Naive thymus-derived CD8-positive, alpha-beta T cell (primary cell): ENCODE results near the gene COL6A5. TPM values are rescaled to one million over a fixed set of nuclear protein-coding genes. Genes with fewer than 3 reads are reported as not detected.
"Not testable (repeated sequence)": the region's sequence is repeated elsewhere in the genome, so short reads cannot be mapped to it uniquely, and the experiment has no call there.

Experiments
- ATAC-seq, 2 donors: fragments of 150-1000 bp; cut with Tn5 transposase in 1 of 2; sonication (Bioruptor Pico), chemical (Tn5 transposase) in 1 of 2; 1 replicate in 1 of 2; 2 replicates in 1 of 2; pipeline ENCODE4 v1.10.0; 2021; ENCODE audit warnings: mild to moderate bottlenecking in 2 of 2, moderate library complexity in 2 of 2
- POLR2A ChIA-PET: fragments of 350-600 bp; sonication (Branson Sonifier 250); formaldehyde crosslinking; loops from one replicate; lab custom pipeline; 2021; ENCODE audit warnings: antibody characterized with exemption; lab: Charles Lee
- DNase-seq, 10 donors: peaks; one replicate each; pipeline versions ENCODE4 v3.0.0 to v3.0.0-alpha.2; 2020 to 2022
- H3K27ac Mint-ChIP-seq, 10 donors: one replicate each; pipeline ENCODE4 v1.8.0; 2020 to 2022; ENCODE audit warnings: mild to moderate bottlenecking in 10 of 10, mixed read lengths in 10 of 10, moderate library complexity in 4 of 10, inconsistent platforms in 1 of 10
- H3K27me3 Mint-ChIP-seq, 5 donors: one replicate each; pipeline ENCODE4 v1.8.0; 2021 to 2022; ENCODE audit warnings: mixed read lengths in 5 of 5
- H3K36me3 Mint-ChIP-seq, 3 donors: one replicate each; pipeline ENCODE4 v1.8.0; 2020 to 2022; ENCODE audit warnings: mixed read lengths in 3 of 3, mild to moderate bottlenecking in 2 of 3, inconsistent platforms in 1 of 3
- H3K4me1 Mint-ChIP-seq, 4 donors: one replicate each; pipeline ENCODE4 v1.8.0; 2021 to 2022; ENCODE audit warnings: mixed read lengths in 4 of 4
- H3K4me3 Mint-ChIP-seq, 10 donors: one replicate each; pipeline ENCODE4 v1.8.0; 2020 to 2022; ENCODE audit warnings: mild to moderate bottlenecking in 10 of 10, mixed read lengths in 10 of 10, moderate library complexity in 6 of 10, inconsistent platforms in 1 of 10
- H3K9me3 Mint-ChIP-seq, 9 donors: one replicate each; pipeline ENCODE4 v1.8.0; 2020 to 2022; ENCODE audit warnings: mixed read lengths in 9 of 9, mild to moderate bottlenecking in 3 of 9, inconsistent platforms in 1 of 9, moderate library complexity in 1 of 9
- polyA plus RNA-seq, 3 donors: library from polyadenylated mRNA; unstranded; fragments of 300-500 nt; fragmentation: Illumina TruSeq; gene quantifications; one replicate each; pipeline ENCODE4 v1.2.3, GENCODE V29; 2021
- total RNA-seq, 8 experiments: library from RNA in 2 of 8; stranded (reverse) in 2 of 8; gene quantifications; one replicate each; pipeline ENCODE4 v1.2.3 and lab custom pipeline; 2021 to 2026

COL6A5 gene
- total and polyA plus RNA-seq, 5 experiments from 2014 or later = not detected

DNA sequence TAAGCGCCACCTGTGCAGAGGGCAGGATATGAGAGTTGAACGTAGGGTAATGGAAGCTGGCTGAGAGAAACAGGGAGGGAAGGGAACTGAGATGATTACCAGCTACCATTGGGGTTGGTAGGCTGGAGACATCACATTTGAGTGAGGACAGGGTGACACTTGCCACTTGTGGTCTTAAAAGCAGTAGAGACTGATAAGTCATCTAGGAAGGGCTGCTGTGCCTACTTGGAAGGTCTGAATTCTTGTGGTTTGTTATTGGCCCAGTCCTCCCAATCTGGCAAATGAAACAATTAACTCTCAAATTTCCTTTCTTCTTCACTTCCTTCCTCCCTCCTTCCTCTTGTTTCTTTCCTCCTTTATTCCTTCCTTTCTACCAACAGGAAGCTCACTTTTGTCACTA lies 46.8 kb downstream of the COL6A5 start:
- H3K36me3 Mint-ChIP-seq = no peaks in the 10 kb centered on the region
- ATAC-seq = no peak
- no peak overlapping the region for H3K27ac Mint-ChIP-seq
- no peak overlapping the region for H3K4me3 Mint-ChIP-seq
- H3K27me3 Mint-ChIP-seq = peaks cover 2 to 11% (median 2%) of the 10 kb centered on the region in 5 donors
- POLR2A ChIA-PET = no interaction called here
- no peak for DNase-seq
- peaks cover 0 to 7% (median 0%) of the 10 kb centered on the region in 9 donors for H3K9me3 Mint-ChIP-seq
- no peaks in the 10 kb centered on the region for H3K4me1 Mint-ChIP-seq

DNA sequence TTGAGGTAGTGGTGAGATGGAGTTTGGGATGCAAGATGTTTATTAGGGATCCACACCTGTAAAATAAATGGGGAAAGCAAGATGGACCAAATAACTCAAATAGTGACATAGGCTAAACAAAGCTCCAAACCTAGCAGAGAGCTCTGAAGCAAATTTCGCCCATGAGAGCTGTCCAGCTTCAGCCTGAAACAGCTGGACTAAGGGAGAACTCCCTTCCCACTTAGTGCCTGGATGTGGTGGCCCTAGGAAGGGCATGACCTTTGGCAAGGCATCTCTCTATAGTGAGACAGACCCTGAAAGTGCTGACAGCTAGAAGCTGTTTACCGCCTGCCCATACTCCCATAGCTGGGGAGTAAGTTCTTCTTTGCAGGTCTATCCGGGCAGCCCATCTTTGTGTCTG lies 48.1 kb downstream of the COL6A5 start:
- POLR2A ChIA-PET = no interaction called here
- H3K4me3 Mint-ChIP-seq = no peak overlapping the region

DNA sequence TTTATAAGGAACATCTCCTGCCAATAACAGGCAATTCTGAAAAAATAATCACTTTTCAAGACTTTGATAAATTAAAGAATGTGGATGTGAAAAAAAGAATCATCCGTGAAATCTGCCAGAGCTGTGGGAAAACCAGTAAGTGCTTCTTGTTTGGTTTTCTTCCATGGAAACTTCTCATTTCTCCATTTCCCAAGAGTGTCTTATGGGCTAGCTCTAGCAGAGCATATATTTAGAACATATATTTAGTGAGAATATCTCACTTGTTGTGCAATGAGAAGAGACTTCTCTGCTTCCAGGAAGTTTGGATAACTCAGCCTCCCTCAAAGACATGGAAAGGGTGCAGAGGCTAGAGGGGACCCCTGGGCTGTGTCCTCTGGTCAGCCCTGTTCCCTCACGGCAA lies 49.9 kb downstream of the COL6A5 start:
- Mint-ChIP-seq H3K4me3 (no peak overlapping the region), H3K27ac (no peak overlapping the region), H3K4me1 (no peaks in the 10 kb centered on the region), H3K36me3 (peaks cover 0 to 4% (median 0%) of the 10 kb centered on the region in 3 donors), H3K9me3 (peaks cover 0 to 5% (median 0%) of the 10 kb centered on the region in 9 donors), H3K27me3 (peaks cover 3 to 22% (median 11%) of the 10 kb centered on the region in 5 donors)
- no peak for ATAC-seq
- POLR2A ChIA-PET = no interaction called here
- DNase-seq = no peak

More for the DNA sequence above, 48.1 kb downstream of the COL6A5 start:
- H3K9me3 Mint-ChIP-seq = peaks cover 0 to 7% (median 0%) of the 10 kb centered on the region in 9 donors
- H3K36me3 Mint-ChIP-seq = no peaks in the 10 kb centered on the region
- H3K27me3 Mint-ChIP-seq = peaks cover 2 to 15% (median 7%) of the 10 kb centered on the region in 5 donors
- no peak overlapping the region for H3K27ac Mint-ChIP-seq
- ATAC-seq = no peak
- DNase-seq = no peak
- H3K4me1 Mint-ChIP-seq = no peaks in the 10 kb centered on the region

DNA sequence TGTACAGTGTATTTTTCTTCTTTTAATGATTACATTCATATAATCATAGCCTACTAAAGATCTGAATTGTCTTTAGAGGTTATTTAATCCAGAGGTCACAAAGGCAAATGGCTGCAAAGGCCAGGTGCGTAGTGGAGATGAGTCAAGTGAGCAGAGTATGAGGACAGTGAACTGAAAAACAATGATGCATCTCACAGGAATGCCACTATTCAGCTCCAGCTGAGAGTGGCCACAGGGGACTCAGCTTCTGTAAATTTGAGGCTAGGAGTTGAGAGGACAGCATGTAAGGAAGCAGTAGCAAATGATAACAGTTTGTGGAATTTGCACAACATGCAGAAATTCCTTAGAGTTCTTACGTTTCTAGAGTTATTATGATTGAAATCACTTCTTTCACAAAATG lies 50.4 kb downstream of the COL6A5 start:
- POLR2A ChIA-PET = no interaction called here
- DNase-seq = no peak
- no peak for ATAC-seq
- Mint-ChIP-seq H3K9me3 (peaks cover 0 to 5% (median 0%) of the 10 kb centered on the region in 9 donors), H3K4me1 (no peaks in the 10 kb centered on the region), H3K27me3 (peaks cover 3 to 25% (median 11%) of the 10 kb centered on the region in 5 donors), H3K27ac (no peak overlapping the region), H3K4me3 (no peak overlapping the region), H3K36me3 (peaks cover 0 to 4% (median 0%) of the 10 kb centered on the region in 3 donors)

DNA sequence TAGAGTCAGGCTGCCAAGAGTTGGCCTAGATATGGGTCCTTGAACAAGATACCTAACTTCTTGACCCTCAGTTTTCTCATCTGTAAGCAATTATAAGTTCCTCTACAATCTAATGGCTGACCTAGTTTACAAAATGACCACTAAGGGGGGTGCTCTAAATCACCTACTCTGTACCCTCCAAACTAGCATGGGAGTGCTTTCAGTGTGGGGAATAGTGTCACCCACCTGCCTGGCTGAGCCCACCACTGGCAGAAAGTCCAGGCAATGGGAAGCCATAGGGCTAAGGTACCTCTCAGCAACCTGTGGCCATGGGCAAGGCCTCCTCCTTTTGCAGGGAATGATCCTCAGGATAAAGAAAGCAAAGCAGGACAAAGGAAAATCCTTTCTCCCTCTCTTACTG lies 58.9 kb downstream of the COL6A5 start:
- DNase-seq (no peak), ATAC-seq (no peak)
- Mint-ChIP-seq H3K9me3 (peaks cover 0 to 23% (median 7%) of the 10 kb centered on the region in 9 donors), H3K27me3 (peaks cover 3 to 32% (median 9%) of the 10 kb centered on the region in 5 donors), H3K36me3 (peaks cover 0 to 21% (median 0%) of the 10 kb centered on the region in 3 donors), H3K4me1 (no peaks in the 10 kb centered on the region), H3K27ac (no peak overlapping the region), H3K4me3 (no peak overlapping the region)
- POLR2A ChIA-PET = no interaction called here

DNA sequence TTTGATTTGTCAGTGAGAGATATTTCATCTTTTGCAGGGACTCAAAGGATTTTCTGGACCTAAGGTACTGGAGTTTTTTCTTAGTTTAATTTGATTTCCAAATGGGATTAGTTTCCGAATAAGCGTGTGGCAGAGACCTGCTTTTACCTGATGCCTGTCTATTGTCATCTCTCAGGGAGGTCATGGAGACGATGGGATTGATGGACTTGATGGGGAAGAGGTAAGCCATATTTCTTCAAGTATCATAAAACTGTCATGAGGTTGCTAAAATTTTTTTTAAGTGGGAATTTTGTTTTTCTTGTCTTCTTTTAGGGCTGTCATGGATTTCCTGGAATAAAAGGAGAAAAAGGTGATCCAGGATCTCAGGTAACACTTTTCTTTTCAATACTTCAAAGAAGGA lies 60.5 kb downstream of the COL6A5 start:
- peaks cover 0 to 17% (median 0%) of the 10 kb centered on the region in 3 donors for H3K36me3 Mint-ChIP-seq
- ATAC-seq = no peak
- POLR2A ChIA-PET = no interaction called here
- H3K27me3 Mint-ChIP-seq = peaks cover 3 to 29% (median 7%) of the 10 kb centered on the region in 5 donors
- no peak for DNase-seq
- H3K27ac Mint-ChIP-seq = no peak overlapping the region
- H3K9me3 Mint-ChIP-seq = peaks cover 0 to 23% (median 11%) of the 10 kb centered on the region in 9 donors
- no peak overlapping the region for H3K4me3 Mint-ChIP-seq
- no peaks in the 10 kb centered on the region for H3K4me1 Mint-ChIP-seq

DNA sequence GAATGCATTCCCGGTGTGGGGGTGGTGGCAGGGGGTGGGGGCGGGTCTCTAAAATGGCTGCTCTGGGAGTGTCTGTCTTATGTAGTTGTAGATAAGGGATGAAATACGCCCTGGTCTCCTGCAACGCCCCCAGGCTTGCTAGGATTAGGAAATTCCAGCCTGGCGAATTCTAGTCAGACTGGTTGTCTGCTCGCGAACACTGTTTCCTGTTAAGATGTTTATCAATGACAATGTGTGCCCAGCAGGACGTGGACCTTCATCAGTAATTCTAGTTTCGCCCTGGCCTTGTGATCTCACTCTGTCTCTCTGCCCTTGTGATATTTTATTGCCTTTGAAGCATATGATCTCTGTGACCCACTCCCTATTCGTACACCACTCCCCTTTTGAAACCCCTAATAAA lies 62.8 kb downstream of the COL6A5 start:
- peaks cover 0 to 23% (median 11%) of the 10 kb centered on the region in 9 donors for H3K9me3 Mint-ChIP-seq
- POLR2A ChIA-PET, H3K27ac Mint-ChIP-seq, H3K4me3 Mint-ChIP-seq, ATAC-seq, DNase-seq, H3K4me1 Mint-ChIP-seq: not testable (repeated sequence)
- peaks cover 3 to 28% (median 5%) of the 10 kb centered on the region in 5 donors for H3K27me3 Mint-ChIP-seq
- H3K36me3 Mint-ChIP-seq = peaks cover 0 to 17% (median 0%) of the 10 kb centered on the region in 3 donors

DNA sequence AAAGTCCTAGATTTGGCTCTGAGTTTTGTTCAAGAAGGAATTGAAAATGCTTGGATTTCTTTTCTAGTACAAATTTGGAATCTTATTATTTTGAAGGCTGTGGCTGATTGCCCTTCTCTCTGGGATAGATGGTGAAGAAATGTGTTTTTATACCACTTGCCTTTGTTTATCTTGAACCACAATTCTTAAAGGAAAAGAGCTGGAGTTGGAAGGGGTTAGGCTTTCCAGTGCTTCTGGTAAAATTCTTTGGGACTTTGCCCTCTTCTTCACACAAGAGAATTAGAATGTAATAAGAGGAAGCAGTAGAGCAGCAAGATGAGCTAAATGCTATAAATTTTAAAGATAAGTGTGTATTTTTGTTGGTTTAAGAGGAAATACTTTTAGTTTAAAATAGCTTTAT lies 65.8 kb downstream of the COL6A5 start:
- Mint-ChIP-seq H3K27ac (no peak overlapping the region), H3K9me3 (peaks cover 0 to 23% (median 11%) of the 10 kb centered on the region in 9 donors), H3K36me3 (peaks cover 0 to 17% (median 0%) of the 10 kb centered on the region in 3 donors), H3K4me1 (no peaks in the 10 kb centered on the region), H3K4me3 (no peak overlapping the region), H3K27me3 (peaks cover 1 to 20% (median 5%) of the 10 kb centered on the region in 5 donors)
- ATAC-seq = no peak
- no peak for DNase-seq
- POLR2A ChIA-PET = no interaction called here

DNA sequence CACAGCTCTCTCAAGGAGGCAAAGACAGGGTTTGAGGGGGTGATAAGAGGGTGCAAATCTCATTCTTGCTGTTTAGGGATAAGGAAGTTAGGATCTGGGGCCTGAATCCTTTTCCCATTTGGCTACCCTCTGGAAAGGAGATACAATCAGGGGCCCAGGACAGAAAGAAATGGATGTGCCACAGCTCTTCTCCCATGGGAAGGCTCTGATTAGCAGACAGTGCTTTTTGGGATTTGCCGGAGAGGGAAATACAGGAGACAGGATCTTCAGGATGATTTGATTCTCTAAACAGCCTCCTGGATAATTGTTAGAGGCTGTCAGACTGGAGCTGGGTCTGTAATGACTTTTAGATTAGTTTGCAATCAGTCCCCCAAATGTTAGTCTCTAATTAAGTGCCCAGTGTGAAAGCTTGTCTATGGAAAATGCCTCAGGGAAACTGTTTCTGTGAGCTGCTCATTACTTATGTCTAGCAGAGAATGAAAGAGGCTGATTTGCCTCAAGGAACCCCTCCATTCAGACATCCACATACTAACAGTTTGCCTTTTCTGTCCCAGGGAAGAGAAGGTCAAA lies 67.6 kb downstream of the COL6A5 start:
- Mint-ChIP-seq H3K36me3 (peaks cover 0 to 4% (median 0%) of the 10 kb centered on the region in 3 donors), H3K27ac (no peak overlapping the region), H3K9me3 (peaks cover 0 to 13% (median 8%) of the 10 kb centered on the region in 9 donors), H3K4me1 (no peaks in the 10 kb centered on the region), H3K4me3 (no peak overlapping the region), H3K27me3 (peaks cover 0 to 21% (median 1%) of the 10 kb centered on the region in 5 donors)
- ATAC-seq (no peak), DNase-seq (no peak)
- POLR2A ChIA-PET = no interaction called here

DNA sequence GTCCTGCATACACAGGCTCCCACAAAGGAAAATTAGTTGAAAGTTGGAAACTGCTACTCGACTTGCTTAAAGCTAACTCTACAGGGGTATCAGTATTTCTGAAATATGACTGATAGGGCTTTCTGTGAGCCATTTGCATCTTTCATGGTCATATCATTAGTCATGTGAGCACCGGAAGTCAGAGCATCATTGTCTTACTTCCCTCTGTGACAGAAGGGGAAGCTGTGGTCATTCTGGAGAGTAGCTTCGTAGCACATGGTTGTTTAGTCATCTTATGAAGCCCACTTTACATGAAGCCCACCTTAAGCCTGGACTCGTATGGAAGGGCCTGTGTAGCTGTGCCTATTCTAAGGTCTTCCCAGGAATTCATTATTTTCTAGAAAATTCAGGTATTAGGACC lies 69.0 kb downstream of the COL6A5 start:
- Mint-ChIP-seq H3K36me3 (no peaks in the 10 kb centered on the region), H3K9me3 (peaks cover 0 to 4% (median under 1%) of the 10 kb centered on the region in 9 donors), H3K27me3 (peaks cover 1 to 28% (median 6%) of the 10 kb centered on the region in 5 donors), H3K4me3 (no peak overlapping the region), H3K4me1 (no peaks in the 10 kb centered on the region), H3K27ac (no peak overlapping the region)
- ATAC-seq (no peak), DNase-seq (no peak)
- POLR2A ChIA-PET = no interaction called here

DNA sequence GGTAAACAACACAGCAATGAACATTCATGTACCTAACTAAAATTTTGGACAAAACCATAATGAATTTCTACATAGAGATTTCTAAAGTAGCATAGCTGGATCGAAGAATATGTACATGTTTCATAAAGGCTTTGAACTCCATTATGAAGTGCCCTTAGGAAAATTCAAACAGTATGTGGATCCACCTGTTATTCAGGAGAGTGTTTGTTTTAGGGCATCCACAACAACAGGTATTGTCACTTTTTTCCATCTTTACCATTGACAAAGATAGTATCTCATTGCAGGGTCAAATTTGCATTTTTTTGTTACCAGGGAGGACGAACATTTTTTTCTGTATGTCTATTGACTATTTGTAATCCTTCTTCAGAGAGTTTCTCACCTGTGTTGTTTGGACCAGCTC lies 75.0 kb downstream of the COL6A5 start:
- Mint-ChIP-seq H3K27me3 (peaks cover 4 to 24% (median 12%) of the 10 kb centered on the region in 5 donors), H3K36me3 (no peaks in the 10 kb centered on the region), H3K9me3 (peaks cover 0 to 2% (median 0%) of the 10 kb centered on the region in 9 donors), H3K4me3 (no peak overlapping the region), H3K27ac (no peak overlapping the region), H3K4me1 (no peaks in the 10 kb centered on the region)
- no peak for ATAC-seq
- no peak for DNase-seq
- POLR2A ChIA-PET = no interaction called here

DNA sequence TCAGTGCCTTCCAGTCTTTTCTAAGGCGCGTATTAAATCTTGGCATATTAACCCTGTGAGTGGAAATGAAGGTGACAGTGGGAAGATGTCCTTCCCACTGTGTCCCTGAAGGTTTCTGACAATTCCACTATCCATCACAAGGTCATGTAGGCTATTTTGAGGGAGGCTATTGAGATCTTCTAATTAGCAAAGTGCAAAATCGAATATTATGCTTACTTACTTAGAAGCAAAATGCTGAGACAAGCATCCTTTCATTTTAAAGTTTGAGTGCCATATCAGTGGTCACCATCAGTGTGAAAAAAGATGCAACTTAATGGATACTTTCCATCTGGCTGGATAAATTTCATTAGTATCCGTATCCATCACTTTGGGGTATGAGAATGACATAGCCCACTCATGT lies 77.6 kb downstream of the COL6A5 start:
- ATAC-seq (no peak), DNase-seq (no peak)
- H3K4me3 Mint-ChIP-seq = no peak overlapping the region
- H3K4me1 Mint-ChIP-seq = no peaks in the 10 kb centered on the region
- H3K9me3 Mint-ChIP-seq = peaks cover 0 to 2% (median 0%) of the 10 kb centered on the region in 9 donors
- H3K27ac Mint-ChIP-seq = no peak overlapping the region
- H3K27me3 Mint-ChIP-seq = peaks cover 3 to 22% (median 12%) of the 10 kb centered on the region in 5 donors
- POLR2A ChIA-PET = no interaction called here
- H3K36me3 Mint-ChIP-seq = no peaks in the 10 kb centered on the region

DNA sequence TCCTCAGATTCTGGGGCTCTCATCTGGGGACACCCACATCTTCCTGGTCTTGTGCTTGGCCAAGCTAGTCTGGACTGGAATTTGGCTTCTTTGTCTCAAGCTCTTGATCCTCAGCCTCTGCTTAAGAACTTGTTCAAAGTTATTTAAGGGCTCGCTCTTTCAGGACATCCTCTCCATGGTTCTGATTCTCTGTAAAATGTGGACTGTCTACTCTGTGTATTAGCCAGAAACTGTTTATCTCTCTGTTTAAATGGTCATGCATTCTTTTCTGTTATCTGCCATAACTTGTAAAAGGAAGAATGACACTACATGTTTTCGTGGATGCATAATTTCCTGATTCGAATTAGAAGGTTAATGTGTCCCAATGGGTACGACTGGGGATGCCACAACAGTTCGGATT lies 79.4 kb downstream of the COL6A5 start:
- no peaks in the 10 kb centered on the region for H3K9me3 Mint-ChIP-seq
- DNase-seq (no peak), ATAC-seq (no peak)
- POLR2A ChIA-PET = no interaction called here
- no peak overlapping the region for H3K4me3 Mint-ChIP-seq
- H3K27ac Mint-ChIP-seq = no peak overlapping the region
- H3K36me3 Mint-ChIP-seq = no peaks in the 10 kb centered on the region
- H3K27me3 Mint-ChIP-seq = peaks cover 0 to 13% (median 6%) of the 10 kb centered on the region in 5 donors
- no peaks in the 10 kb centered on the region for H3K4me1 Mint-ChIP-seq

DNA sequence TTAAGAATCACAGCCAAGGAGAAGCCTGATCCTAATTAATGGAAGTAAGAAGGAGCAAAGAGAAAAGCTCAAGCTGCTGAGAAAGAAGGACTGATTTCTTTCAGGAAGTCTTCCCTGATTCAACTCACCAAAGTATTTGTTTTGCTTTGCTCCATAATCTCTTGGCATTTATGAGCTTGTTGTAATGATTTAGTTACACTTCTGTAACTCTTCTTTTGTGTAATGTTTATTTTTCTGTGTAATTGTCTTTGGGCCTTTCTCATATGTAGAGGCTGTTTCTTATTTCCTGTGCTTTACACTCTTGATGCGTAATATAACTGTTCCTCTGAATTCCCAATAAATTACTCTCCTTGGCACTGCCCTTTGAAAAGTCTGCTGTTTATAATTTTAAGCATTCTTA lies 80.0 kb downstream of the COL6A5 start:
- Mint-ChIP-seq H3K36me3 (no peaks in the 10 kb centered on the region), H3K27me3 (peaks cover 0 to 18% (median 6%) of the 10 kb centered on the region in 5 donors), H3K27ac (no peak overlapping the region), H3K4me1 (no peaks in the 10 kb centered on the region), H3K9me3 (no peaks in the 10 kb centered on the region), H3K4me3 (no peak overlapping the region)
- no peak for ATAC-seq
- no peak for DNase-seq
- POLR2A ChIA-PET = no interaction called here
